HG02759 (cell line): ENCODE measurements around the gene RPUSD1.
"Not testable (repeated sequence)": the region's sequence is repeated elsewhere in the genome, so short reads cannot be mapped to it uniquely, and the experiment has no call there.

ENCODE experiments used
- ATAC-seq: cut with Tn5 transposase; IDR thresholded peaks from one replicate; pipeline ENCODE4 v1.9.1; 2021; ENCODE audit warnings: mild to moderate bottlenecking, moderate library complexity; ENCODE audit not compliant: unreplicated experiment

The RPUSD1 gene

GRCh38 chr16:785563-786535 is 2.3 kb downstream of the RPUSD1 start:
- no peak for ATAC-seq

- ATAC-seq, result no peak
Observed at GRCh38 chr16:784431-784830, 3.8 kb downstream of the RPUSD1 start.

GRCh38 chr16:783404-784161 is 4.6 kb downstream of the RPUSD1 start:
- no peak for ATAC-seq

GRCh38 chr16:782766-783403 is 5.3 kb downstream of the RPUSD1 start:
- no peak for ATAC-seq

GRCh38 chr16:782258-782657 is 5.9 kb downstream of the RPUSD1 start:
- no peak for ATAC-seq

- no peak for ATAC-seq
Observed at GRCh38 chr16:781346-782010, 6.7 kb downstream of the RPUSD1 start.

- no peak for ATAC-seq
Observed at GRCh38 chr16:780296-780695, 7.9 kb downstream of the RPUSD1 start.

- ATAC-seq, result no peak
Observed at GRCh38 chr16:779561-779960, 8.6 kb downstream of the RPUSD1 start.

- no peak for ATAC-seq
Observed at GRCh38 chr16:778909-779527, 9.2 kb downstream of the RPUSD1 start.

GRCh38 chr16:778447-778846 is 9.7 kb downstream of the RPUSD1 start:
- ATAC-seq, result no peak

- ATAC-seq, result no peak
Observed at GRCh38 chr16:777826-778225, 10.4 kb downstream of the RPUSD1 start.

GRCh38 chr16:776824-777223 is 11.4 kb downstream of the RPUSD1 start:
- ATAC-seq, result no peak

- not testable (repeated sequence) for ATAC-seq
Observed at GRCh38 chr16:776298-776697, 11.9 kb downstream of the RPUSD1 start.

GRCh38 chr16:775236-775796 is 12.9 kb downstream of the RPUSD1 start:
- ATAC-seq, result no peak

- ATAC-seq, result no peak
Observed at GRCh38 chr16:774086-775001, 13.8 kb downstream of the RPUSD1 start.

- no peak for ATAC-seq
Observed at GRCh38 chr16:772959-773358, 15.2 kb downstream of the RPUSD1 start.

- ATAC-seq, result no peak
Observed at GRCh38 chr16:770411-770810, 17.8 kb downstream of the RPUSD1 start.

- ATAC-seq, result no peak
Observed at GRCh38 chr16:769934-770333, 18.2 kb downstream of the RPUSD1 start.

- no peak for ATAC-seq
Observed at GRCh38 chr16:769184-769784, 18.9 kb downstream of the RPUSD1 start.
